ENCODE data around the gene KIF2C. TPM values are rescaled to one million over a fixed set of nuclear protein-coding genes. Genes with fewer than 3 reads are reported as not detected.

Gene KIF2C
- total and polyA plus RNA-seq, 9 of the 15 experiments (the other 6 are each of a cell fraction or from before 2014, with no cell fraction given), result 84.9 to 226 (median 169) TPM

GRCh38 chr1:44799770-44800584, 60.3 kb downstream of the KIF2C start, which contains the start of gene PLK3 (continued):
- TF ChIP-seq ZFP36 (IDR thresholded peaks at IDR 0.05; ENCODE audit: low read depth, low read length, partially characterized antibody) (no peak), ZFPM2 (CRISPR knock-in tag; IDR thresholded peaks at IDR 0.05) (no peak), ZNF318 (IDR thresholded peaks at IDR 0.05; ENCODE audit: borderline replicate concordance in 1 of 2, low read depth in 1 of 2) (peak in 1 of 2 experiments; percentile 81; a peak in 1 of 4 replicates), ZBTB33 (CRISPR knock-in tag; IDR thresholded peaks at IDR 0.05) (peak; percentile 51; the same call in 1 of the 2 replicates), GTF2B (IDR thresholded peaks at IDR 0.05; ENCODE audit: extremely low read depth, insufficient read length) (peak; percentile 67), TARDBP (IDR thresholded peaks at IDR 0.05) (peak; percentile 90; the same call in 1 of the 2 replicates), CTCF (IDR thresholded peaks at IDR 0.05 in 2 of 3, conservative IDR thresholded peaks at IDR 0.05 in 1 of 3; ENCODE audit: insufficient read depth in 2 of 3, low read depth in 1 of 3, low read length in 3 of 3) (peak; percentile 94 to 96 (median 95))

Data from K562 (cell line).